Right lobe of liver (tissue), 6 donors: Measurements from ENCODE around the gene PROSER1. TPM values are rescaled to one million over a fixed set of nuclear protein-coding genes. Genes with fewer than 3 reads are reported as not detected.
"Not testable (repeated sequence)": the region's sequence is repeated elsewhere in the genome, so short reads cannot be mapped to it uniquely, and the experiment has no call there.

Source experiments
- ATAC-seq, 4 donors: fragments of 200-7000 bp; cut with Tn5 transposase; one replicate each; pipeline ENCODE4 v1.9.1; 2020; ENCODE audit warnings: mild to moderate bottlenecking in 4 of 4, moderate library complexity in 4 of 4
- DNase-seq, 3 donors: peaks; one replicate each; pipeline ENCODE4 v3.0.0-alpha.2; 2020
- H3K27ac ChIP-seq, 3 donors: fragments of 200-600 bp; one replicate each; pipeline ENCODE4 v1.8.0; 2022
- H3K27me3 ChIP-seq, 2 donors: fragments of 200-600 bp; one replicate each; pipeline ENCODE4 v1.8.0; 2022
- H3K36me3 ChIP-seq, 4 donors: fragments of 200-600 bp; sonication (generic) in 1 of 4; one replicate each; pipeline versions ENCODE4 v1.5.1 to v1.8.0; 2017 to 2022; ENCODE audit warnings: control low read depth in 1 of 4
- H3K4me1 ChIP-seq, 4 donors: fragments of 200-600 bp; sonication (generic) in 1 of 4; one replicate each; pipeline versions ENCODE4 v1.5.1 to v1.8.0; 2017 to 2022; ENCODE audit warnings: control low read depth in 1 of 4
- H3K4me3 ChIP-seq, 3 donors: fragments of 200-600 bp; one replicate each; pipeline ENCODE4 v1.8.0; 2022
- H3K9me3 ChIP-seq, 4 donors: fragments of 200-600 bp; sonication (generic) in 1 of 4; one replicate each; pipeline versions ENCODE4 v1.5.1 to v1.8.0; 2017 to 2022; ENCODE audit warnings: control low read depth in 1 of 4
- CTCF ChIP-seq, 4 donors: fragments of 200-600 bp in 3 of 4; fragments of 450-650 bp in 1 of 4; IDR thresholded peaks; one replicate each; pipeline versions ENCODE4 v1.5.1 to v1.8.0; 2016 to 2022; ENCODE audit warnings: antibody characterized with exemption in 4 of 4, mild to moderate bottlenecking in 2 of 4
- POLR2A ChIP-seq: fragments of 450-650 bp; IDR thresholded peaks from one replicate; pipeline ENCODE4 v1.6.1; 2017; ENCODE audit warnings: antibody characterized with exemption, mild to moderate bottlenecking
- WGBS: methylation state at CpG from one replicate; pipeline ENCODE4 v1.1.6; 2018; ENCODE audit warnings: low coverage, low lambda C conversion rate; ENCODE audit not compliant: insufficient coverage; ENCODE audit errors: missing lambda C conversion rate; 5-methylcytosine and 5-hydroxymethylcytosine counted together
- intact Hi-C, 2 donors: fragments of 100-400 bp; cut with DNase I; formaldehyde crosslinking; loops; one replicate each; pipeline versions ENCODE4 v1.11.2 to v1.14.1; 2022
- long read RNA-seq: library from polyadenylated mRNA; unstranded; transcript quantifications from one replicate; pipeline ENCODE4 v2.0.0, GENCODE V29; 2019
- total RNA-seq, 6 experiments: library from RNA; depleted of rRNA in 2 of 6; stranded (reverse); fragments of >200 nt in 2 of 6; fragmentation: NEBNext Ultra II Directional in 3 of 6; extraction: Animal tissue kit (Norgen Biotek cat#: 25700) in 3 of 6; gene quantifications; one replicate each; pipeline versions ENCODE4 v1.1.0 to v1.2.4, GENCODE V29; 2016 to 2023
- donor health status: DM: no; HTN: yes; CAD: no.
- donor health status: DM: no; HTN: no; CAD: no.
- donor health status: DM: no; HTN: no; CAD: no.
- donor health status: DM: no; HTN: yes; CAD: no.
- donor health status: DM: no; HTN: yes; CAD: no.

Gene PROSER1
- total RNA-seq: 10 to 100 TPM in 3 of 6 experiments, 1 to 10 TPM in 3; 8.6 to 11.2 (median 9.9) TPM
- long read RNA-seq: 0 reads

GRCh38 chr13:39037880-39038568, at the start of gene PROSER1, which contains the start of gene NHLRC3:
Gene PROSER1 (minus strand): TSS chr13:39038089. CDS start chr13:39037242, 847 bp downstream.
Gene NHLRC3 (plus strand): TSS chr13:39038456. CDS start chr13:39038640, 184 bp downstream.
- WGBS: 0% methylated on average over 24 of the region's 41 CpGs
- Histone ChIP-seq H3K4me1 (peaks cover 0 to 41% (median 8%) of the 10 kb centered on the region in 4 donors), H3K36me3 (no peaks in the 10 kb centered on the region), H3K4me3 (peak within 1 kb of the TSS; percentile 74 to 96 (median 85)), H3K9me3 (no peaks in the 10 kb centered on the region), H3K27me3 (no peaks in the 10 kb centered on the region), H3K27ac (peak within 1 kb of the TSS; percentile 68 to 91 (median 82))
- TF ChIP-seq CTCF (IDR thresholded peaks at IDR 0.05) (peak in 1 of 4 donors; percentile 6), POLR2A (peak; percentile 47)
- DNase-seq: peak; percentile 89 to 92 (median 89)
- intact Hi-C loops: no loop called here
- peak; percentile 91 to 95 (median 94) for ATAC-seq

- H3K4me1 ChIP-seq, intact Hi-C loops: not testable (repeated sequence)
- whole genome bisulfite sequencing: 11% methylated on average over 1 of the region's 1 CpG
These were observed 48.5 kb upstream of the PROSER1 start for GRCh38 chr13:39086251-39086945.

GRCh38 chr13:39073983-39074382, 36.1 kb upstream of the PROSER1 start:
- no peak for DNase-seq
- intact Hi-C loops: no loop called here
- no peak for ATAC-seq
- 37% methylated on average over 3 of the region's 3 CpGs for WGBS
- Histone ChIP-seq H3K4me1 (no peaks in the 10 kb centered on the region), H3K4me3 (no peak overlapping the region), H3K9me3 (no peaks in the 10 kb centered on the region), H3K36me3 (no peaks in the 10 kb centered on the region), H3K27ac (no peak overlapping the region), H3K27me3 (no peaks in the 10 kb centered on the region)
- no peak for TF ChIP-seq CTCF (IDR thresholded peaks at IDR 0.05)
- TF ChIP-seq POLR2A: no peak

More at GRCh38 chr13:39086251-39086945, 48.5 kb upstream of the PROSER1 start:
- not testable (repeated sequence) for H3K36me3 ChIP-seq, ATAC-seq, H3K27ac ChIP-seq, H3K27me3 ChIP-seq, H3K9me3 ChIP-seq, DNase-seq, H3K4me3 ChIP-seq

- 60% methylated on average over 1 of the region's 2 CpGs for WGBS
- no peak overlapping the region for H3K27ac ChIP-seq
- no peaks in the 10 kb centered on the region for H3K27me3 ChIP-seq
- ATAC-seq: no peak
- no peak overlapping the region for H3K4me3 ChIP-seq
- no peaks in the 10 kb centered on the region for H3K36me3 ChIP-seq
- intact Hi-C loops: no loop called here
- H3K9me3 ChIP-seq: no peaks in the 10 kb centered on the region
- TF ChIP-seq POLR2A (no peak), CTCF (IDR thresholded peaks at IDR 0.05) (no peak)
- no peaks in the 10 kb centered on the region for H3K4me1 ChIP-seq
- no peak for DNase-seq
These were observed 35.0 kb upstream of the PROSER1 start for GRCh38 chr13:39072842-39073241.

GRCh38 chr13:39062004-39062403, 24.1 kb upstream of the PROSER1 start:
- no peak for TF ChIP-seq POLR2A
- TF ChIP-seq CTCF (IDR thresholded peaks at IDR 0.05): no peak
- DNase-seq (no peak), ATAC-seq (no peak)
- H3K4me3 ChIP-seq: no peak overlapping the region
- H3K9me3 ChIP-seq: no peaks in the 10 kb centered on the region
- H3K27me3 ChIP-seq: no peaks in the 10 kb centered on the region
- H3K27ac ChIP-seq: no peak overlapping the region
- no peaks in the 10 kb centered on the region for H3K4me1 ChIP-seq
- intact Hi-C loops: no loop called here
- 86% methylated on average over 1 of the region's 4 CpGs for WGBS
- no peaks in the 10 kb centered on the region for H3K36me3 ChIP-seq
